Spleen (tissue), 11 donors: ENCODE measurements around the gene TLE1. TPM values are rescaled to one million over a fixed set of nuclear protein-coding genes. Genes with fewer than 3 reads are reported as not detected.

Experiments
- DNase-seq: peaks from one replicate; pipeline ENCODE4 v3.0.0-alpha.2; 2020
- H3K27ac ChIP-seq, 8 donors: fragments of 200-600 bp; sonication (generic) in 7 of 8; 1 replicate in 4 of 8; 2 replicates in 4 of 8; pipeline versions ENCODE4 v1.5.0 to v1.8.0; 2016 to 2021; ENCODE audit warnings: inconsistent platforms in 4 of 8, mild to moderate bottlenecking in 4 of 8, moderate library complexity in 1 of 8
- H3K27me3 ChIP-seq, 7 donors: fragments of 200-600 bp; sonication (generic) in 6 of 7; replicated peaks in 1 of 7; 1 replicate in 4 of 7; 2 replicates in 3 of 7; pipeline versions ENCODE4 v1.5.0 to v1.8.0; 2016 to 2021; ENCODE audit warnings: inconsistent platforms in 3 of 7, mild to moderate bottlenecking in 1 of 7
- H3K36me3 ChIP-seq, 6 donors: fragments of 200-600 bp; sonication (generic) in 5 of 6; 1 replicate in 4 of 6; 2 replicates in 2 of 6; pipeline versions ENCODE4 v1.5.0 to v1.8.0; 2016 to 2021; ENCODE audit warnings: inconsistent platforms in 2 of 6
- H3K4me1 ChIP-seq, 6 donors: fragments of 200-600 bp; sonication (generic) in 5 of 6; 1 replicate in 3 of 6; 2 replicates in 3 of 6; pipeline versions ENCODE4 v1.5.0 to v1.8.0; 2016 to 2021; ENCODE audit warnings: inconsistent platforms in 3 of 6
- H3K4me3 ChIP-seq, 8 donors: fragments of 200-600 bp; sonication (generic) in 7 of 8; 1 replicate in 4 of 8; 2 replicates in 4 of 8; pipeline versions ENCODE4 v1.5.0 to v1.8.0; 2016 to 2021; ENCODE audit warnings: inconsistent platforms in 4 of 8, mild to moderate bottlenecking in 4 of 8, moderate library complexity in 2 of 8
- H3K9me3 ChIP-seq, 8 donors: fragments of 200-600 bp; sonication (generic) in 7 of 8; 1 replicate in 4 of 8; 2 replicates in 4 of 8; pipeline versions ENCODE4 v1.5.0 to v1.8.0; 2016 to 2021; ENCODE audit warnings: inconsistent platforms in 4 of 8
- CTCF ChIP-seq, 11 experiments: fragments of 200-600 bp in 7 of 11; fragments of 450-650 bp in 4 of 11; sonication (generic) in 4 of 11; IDR thresholded peaks in 8 of 11; conservative IDR thresholded peaks in 3 of 11; 1 replicate in 7 of 11; 2 replicates in 4 of 11; pipeline versions ENCODE4 v1.4.0 to v1.8.0; 2016 to 2021; ENCODE audit warnings: antibody characterized with exemption in 11 of 11, inconsistent platforms in 4 of 11, mild to moderate bottlenecking in 1 of 11
- POLR2A ChIP-seq, 3 donors: fragments of 450-650 bp; IDR thresholded peaks; one replicate each; pipeline ENCODE4 v1.5.1; 2017; ENCODE audit warnings: antibody characterized with exemption in 3 of 3, mild to moderate bottlenecking in 1 of 3
- POLR2AphosphoS5 ChIP-seq, 3 donors: sonication (generic); formaldehyde crosslinking; IDR thresholded peaks; one replicate each; pipeline ENCODE4 v1.5.1; 2017; ENCODE audit warnings: antibody characterized with exemption in 3 of 3
- WGBS, 5 donors: extraction: QIAGEN DNeasy Blood & Tissue Kit in 3 of 5; methylation state at CpG; one replicate each; pipeline versions ENCODE4 v1.1.5 to v1.1.7; 2013 to 2018; 5-methylcytosine and 5-hydroxymethylcytosine counted together
- intact Hi-C: fragments of 100-400 bp; cut with DNase I; formaldehyde crosslinking; loops from one replicate; pipeline ENCODE4 v1.15.0; 2023; ENCODE audit warnings: low total_unique reads
- polyA plus RNA-seq, 3 donors: library from polyadenylated mRNA; stranded (reverse); fragments of 200-250 nt; gene quantifications; one replicate each; pipeline ENCODE4 v1.2.1, GENCODE V29; 2013
- total RNA-seq, 7 donors: library from RNA; depleted of rRNA in 3 of 7; stranded (reverse); fragments of >200 nt in 3 of 7; fragmentation: NEBNext Ultra II Directional in 4 of 7; extraction: Animal tissue kit (Norgen Biotek cat#: 25700) in 4 of 7; gene quantifications; one replicate each; pipeline versions ENCODE4 v1.1.0 to v1.2.1, GENCODE V29; 2016 to 2021
- donor health status: healthy with polysubstance abuse.
- donor health status: DM: no; HTN: no; CAD: no; lungs with moderate emphysema.
- donor health status: DM: no; HTN: no; CAD: no.
- donor health status: Bipolar disorder and iron deficiency.
- donor health status: healthy.
- donor health status: DM: no; HTN: no; CAD: no.
- donor health status: DM: yes; HTN: yes; CAD: no.

The TLE1 gene
- total and polyA plus RNA-seq, 10 donors = 34.7 to 110 (median 60.2) TPM

GRCh38 chr9:81682177-81682576, 7.2 kb downstream of the TLE1 start:
- intact Hi-C loops = loop anchor here (10.0 kb wide), 1 partner anchor 87 kb away; no protein-coding TSS in a partner anchor
- H3K4me3 ChIP-seq = peak overlapping the region in 1 of 8 donors; percentile 92

GRCh38 chr9:81680506-81680905, 8.8 kb downstream of the TLE1 start:
- TF ChIP-seq POLR2A (IDR thresholded peaks at IDR 0.05) = no peak
- TF ChIP-seq POLR2AphosphoS5 (IDR thresholded peaks at IDR 0.05) = no peak
- no peak for TF ChIP-seq CTCF (IDR thresholded peaks at IDR 0.05 in 8 of 11, conservative IDR thresholded peaks at IDR 0.05 in 3 of 11)
- intact Hi-C loops = loop anchor here (10.0 kb wide), 1 partner anchor 86 kb away; no protein-coding TSS in a partner anchor
- no peaks in the 10 kb centered on the region for H3K9me3 ChIP-seq

More at GRCh38 chr9:81682177-81682576, 7.2 kb downstream of the TLE1 start:
- Histone ChIP-seq H3K27ac (peak overlapping the region in 1 of 8 donors; percentile 12), H3K4me1 (peaks cover 27 to 95% (median 64%) of the 10 kb centered on the region in 6 donors), H3K36me3 (peaks cover 0 to 87% (median 9%) of the 10 kb centered on the region in 6 donors), H3K9me3 (no peaks in the 10 kb centered on the region), H3K27me3 (peaks cover 0 to 2% (median 0%) of the 10 kb centered on the region in 7 donors)
- no peak for DNase-seq
- TF ChIP-seq CTCF (IDR thresholded peaks at IDR 0.05 in 8 of 11, conservative IDR thresholded peaks at IDR 0.05 in 3 of 11) = no peak
- no peak for TF ChIP-seq POLR2A (IDR thresholded peaks at IDR 0.05)
- TF ChIP-seq POLR2AphosphoS5 (IDR thresholded peaks at IDR 0.05) = no peak
- WGBS, 5 donors = 76 to 81% (median 77%) methylated on average over 4 of the region's 4 CpGs

GRCh38 chr9:81680006-81680405, 9.3 kb downstream of the TLE1 start:
- intact Hi-C loops = loop anchor here (10.0 kb wide), 1 partner anchor 85 kb away; no protein-coding TSS in a partner anchor
- no peak overlapping the region for H3K27ac ChIP-seq
- no peak for DNase-seq
- peaks cover 13 to 94% (median 61%) of the 10 kb centered on the region in 6 donors for H3K4me1 ChIP-seq
- H3K9me3 ChIP-seq = no peaks in the 10 kb centered on the region
- no peak for TF ChIP-seq POLR2A (IDR thresholded peaks at IDR 0.05)
- TF ChIP-seq POLR2AphosphoS5 (IDR thresholded peaks at IDR 0.05) = no peak
- H3K27me3 ChIP-seq = no peaks in the 10 kb centered on the region
- H3K36me3 ChIP-seq = peaks cover 0 to 91% (median 9%) of the 10 kb centered on the region in 6 donors
- 78 to 87% (median 82%) methylated on average over 9 of the region's 9 CpGs for WGBS, 5 donors
- H3K4me3 ChIP-seq = no peak overlapping the region

More at GRCh38 chr9:81680506-81680905, 8.8 kb downstream of the TLE1 start:
- Histone ChIP-seq H3K4me1 (peaks cover 18 to 94% (median 63%) of the 10 kb centered on the region in 6 donors), H3K27ac (no peak overlapping the region), H3K27me3 (no peaks in the 10 kb centered on the region), H3K4me3 (no peak overlapping the region), H3K36me3 (peaks cover 0 to 94% (median 9%) of the 10 kb centered on the region in 6 donors)
- 67 to 94% (median 74%) methylated on average over 1 of the region's 1 CpG for WGBS, 5 donors
- DNase-seq = no peak

- WGBS, 5 donors = 90 to 100% (median 100%) methylated on average over 1 of the region's 1 CpG
Observed at GRCh38 chr9:81678088-81678487, 11.3 kb downstream of the TLE1 start.

More at GRCh38 chr9:81678088-81678487, 11.3 kb downstream of the TLE1 start:
- Histone ChIP-seq H3K27me3 (no peaks in the 10 kb centered on the region), H3K4me3 (no peak overlapping the region), H3K27ac (no peak overlapping the region), H3K9me3 (no peaks in the 10 kb centered on the region), H3K36me3 (peaks cover 0 to 88% (median 9%) of the 10 kb centered on the region in 6 donors), H3K4me1 (peaks cover 3 to 89% (median 55%) of the 10 kb centered on the region in 6 donors)
- intact Hi-C loops = no loop called here
- TF ChIP-seq POLR2A (IDR thresholded peaks at IDR 0.05) (no peak), POLR2AphosphoS5 (IDR thresholded peaks at IDR 0.05) (no peak), CTCF (IDR thresholded peaks at IDR 0.05 in 8 of 11, conservative IDR thresholded peaks at IDR 0.05 in 3 of 11) (no peak)
- DNase-seq = no peak
